Measurements from ENCODE around the gene SSH2. TPM values are rescaled to one million over a fixed set of nuclear protein-coding genes. Genes with fewer than 3 reads are reported as not detected.

The SSH2 gene
- total and polyA plus RNA-seq, 2 of the 13 experiments (the other 11 are each of a cell fraction or from before 2014, with no cell fraction given), result 6.0 to 6.4 TPM

- TF ChIP-seq CBX1 (IDR thresholded peaks at IDR 0.05; ENCODE audit: low read depth) (no peak), ZNF232 (CRISPR knock-in tag; IDR thresholded peaks at IDR 0.05; ENCODE audit: borderline replicate concordance) (peak; percentile 91; the same call in 1 of the 2 replicates), E2F5 (CRISPR knock-in tag; conservative IDR thresholded peaks at IDR 0.05) (no peak), IKZF4 (CRISPR knock-in tag; IDR thresholded peaks at IDR 0.05; ENCODE audit: borderline replicate concordance, low read depth, not compliant biosample characterization) (no peak), ZBTB7A (CRISPR knock-in tag; IDR thresholded peaks at IDR 0.05) (no peak), SIN3A (IDR thresholded peaks at IDR 0.05; ENCODE audit: borderline replicate concordance, low read depth, low read length) (peak; percentile 38; the same call in 1 of the 2 replicates), NONO (IDR thresholded peaks at IDR 0.05) (no peak), NONO (CRISPR knock-in tag; conservative IDR thresholded peaks at IDR 0.05) (no peak), MTA1 (CRISPR knock-in tag; IDR thresholded peaks at IDR 0.05; ENCODE audit: borderline replicate concordance) (no peak), HMGXB4 (CRISPR knock-in tag; IDR thresholded peaks at IDR 0.05; ENCODE audit: borderline replicate concordance in 1 of 2, low read depth in 1 of 2) (peak; percentile 68 to 84; a peak in 3 of 4 replicates), MTA3 (CRISPR knock-in tag; IDR thresholded peaks at IDR 0.05) (no peak), NCOA1 (CRISPR knock-in tag; IDR thresholded peaks at IDR 0.05) (no peak), ZFX (CRISPR knock-in tag; IDR thresholded peaks at IDR 0.05; ENCODE audit: low read depth) (0 out of 2 replicates have a peak, but pooled peaks have one; percentile 14), RBAK (CRISPR knock-in tag; IDR thresholded peaks at IDR 0.05) (no peak), PAX8 (CRISPR knock-in tag; IDR thresholded peaks at IDR 0.05; ENCODE audit: borderline replicate concordance) (no peak), ZSCAN31 (CRISPR knock-in tag; IDR thresholded peaks at IDR 0.05; ENCODE audit: low read depth) (0 out of 2 replicates have a peak, but pooled peaks have one; percentile 45), ZBTB4 (CRISPR knock-in tag; IDR thresholded peaks at IDR 0.05; ENCODE audit: borderline replicate concordance) (no peak), ZNF24 (IDR thresholded peaks at IDR 0.05) (no peak)
Observed at GRCh38 chr17:29931231-29931932, 1.4 kb upstream of the SSH2 start (continued).

All from HepG2 (cell line).